NCI-H2081 treated with DMSO at 0.1 percent for 48 hours (cell line): ENCODE data around the gene DBN1.

Experiments used
- DNase-seq: peaks from one replicate; lab custom pipeline; 2025; lab: John Stamatoyannopoulos, UW

Gene DBN1

GRCh38 chr5:177472460-177473442, 683 bp downstream of the DBN1 start:
- no peak for DNase-seq

- no peak for DNase-seq
These were observed 1.7 kb downstream of the DBN1 start for GRCh38 chr5:177471610-177472356.

GRCh38 chr5:177470759-177471536, 2.5 kb downstream of the DBN1 start:
- DNase-seq = no peak

- no peak for DNase-seq
These were observed 3.5 kb downstream of the DBN1 start for GRCh38 chr5:177469750-177470525.

- DNase-seq = no peak
These were observed 4.5 kb downstream of the DBN1 start for GRCh38 chr5:177468685-177469628.

- no peak for DNase-seq
These were observed 5.1 kb downstream of the DBN1 start for GRCh38 chr5:177468329-177468684.

- DNase-seq = no peak
These were observed 6.0 kb downstream of the DBN1 start for GRCh38 chr5:177467436-177467835.

GRCh38 chr5:177466861-177467260, 6.6 kb downstream of the DBN1 start:
- DNase-seq = no peak

- no peak for DNase-seq
These were observed 8.4 kb downstream of the DBN1 start for GRCh38 chr5:177465044-177465443.

- no peak for DNase-seq
These were observed 11.3 kb downstream of the DBN1 start for GRCh38 chr5:177462021-177462670.

- DNase-seq = no peak
These were observed 13.4 kb downstream of the DBN1 start for GRCh38 chr5:177459819-177460628.

- no peak for DNase-seq
These were observed 14.1 kb downstream of the DBN1 start for GRCh38 chr5:177459357-177459756.

GRCh38 chr5:177458912-177459350, 14.5 kb downstream of the DBN1 start:
- DNase-seq = no peak

- DNase-seq = no peak
These were observed 15.4 kb downstream of the DBN1 start for GRCh38 chr5:177457852-177458681.

GRCh38 chr5:177456976-177457851, 16.2 kb downstream of the DBN1 start:
- peak; percentile 59 for DNase-seq

GRCh38 chr5:177456591-177456964, 16.9 kb downstream of the DBN1 start:
- DNase-seq = no peak
